Naive thymus-derived CD4-positive, alpha-beta T cell (primary cell): ENCODE data around the gene DDAH2. TPM values are rescaled to one million over a fixed set of nuclear protein-coding genes. Genes with fewer than 3 reads are reported as not detected.

Experiments used
- ATAC-seq: fragments of 150-1000 bp; cut with Tn5 transposase; 2 replicates; pipeline ENCODE4 v1.10.0; 2021; ENCODE audit warnings: mild to moderate bottlenecking, moderate library complexity
- CTCF ChIA-PET: fragments of 350-600 bp; sonication (Branson Sonifier 250); formaldehyde crosslinking; loops from one replicate; lab custom pipeline; 2021; ENCODE audit warnings: antibody characterized with exemption; lab: Charles Lee
- POLR2A ChIA-PET: fragments of 350-600 bp; sonication (Branson Sonifier 250); formaldehyde crosslinking; loops from one replicate; lab custom pipeline; 2021; ENCODE audit warnings: antibody characterized with exemption, inconsistent platforms; lab: Charles Lee
- DNase-seq, 9 donors: peaks; one replicate each; pipeline versions ENCODE4 v3.0.0 to v3.0.0-alpha.2; 2020 to 2022; ENCODE audit warnings: mixed read lengths in 1 of 9
- H3K27ac ChIP-seq: one replicate; pipeline ENCODE4 v1.7.0; 2013; ENCODE audit warnings: mild to moderate bottlenecking, low read depth, low read length, moderate library complexity
- H3K27me3 ChIP-seq, 2 donors: one replicate each; pipeline ENCODE4 v1.7.0; 2013; ENCODE audit warnings: low read length in 2 of 2, mild to moderate bottlenecking in 2 of 2, moderate library complexity in 2 of 2; ENCODE audit not compliant: control insufficient read depth in 2 of 2, insufficient read depth in 2 of 2
- H3K36me3 ChIP-seq, 3 experiments: 1 replicate in 2 of 3; 2 replicates in 1 of 3; pipeline ENCODE4 v1.7.0; 2013; ENCODE audit warnings: low read length in 3 of 3, mild to moderate bottlenecking in 3 of 3, moderate library complexity in 1 of 3; ENCODE audit not compliant: insufficient read depth in 3 of 3, control insufficient read depth in 2 of 3
- H3K4me1 ChIP-seq, 2 donors: one replicate each; pipeline ENCODE4 v1.7.0; 2013; ENCODE audit warnings: low read length in 2 of 2, mild to moderate bottlenecking in 2 of 2, moderate library complexity in 1 of 2; ENCODE audit not compliant: control insufficient read depth in 2 of 2, insufficient read depth in 2 of 2
- H3K4me3 ChIP-seq: 2 replicates; pipeline ENCODE4 v1.7.0; 2013; ENCODE audit warnings: mild to moderate bottlenecking, low read length
- H3K9me3 ChIP-seq, 3 experiments: 1 replicate in 2 of 3; 2 replicates in 1 of 3; pipeline ENCODE4 v1.7.0; 2013; ENCODE audit warnings: low read length in 3 of 3; ENCODE audit not compliant: control insufficient read depth in 2 of 3
- H3K27ac Mint-ChIP-seq, 9 donors: one replicate each; pipeline ENCODE4 v1.8.0; 2020 to 2022; ENCODE audit warnings: mixed read lengths in 9 of 9, mild to moderate bottlenecking in 8 of 9, moderate library complexity in 5 of 9, inconsistent platforms in 2 of 9
- H3K27me3 Mint-ChIP-seq, 5 donors: one replicate each; pipeline ENCODE4 v1.8.0; 2021 to 2022; ENCODE audit warnings: mixed read lengths in 5 of 5, mild to moderate bottlenecking in 1 of 5
- H3K36me3 Mint-ChIP-seq, 5 donors: one replicate each; pipeline ENCODE4 v1.8.0; 2020 to 2022; ENCODE audit warnings: mixed read lengths in 5 of 5, mild to moderate bottlenecking in 3 of 5, inconsistent platforms in 1 of 5
- H3K4me1 Mint-ChIP-seq, 7 donors: one replicate each; pipeline ENCODE4 v1.8.0; 2020 to 2022; ENCODE audit warnings: mixed read lengths in 7 of 7, mild to moderate bottlenecking in 3 of 7, inconsistent platforms in 1 of 7
- H3K4me3 Mint-ChIP-seq, 10 donors: one replicate each; pipeline ENCODE4 v1.8.0; 2020 to 2022; ENCODE audit warnings: mild to moderate bottlenecking in 10 of 10, mixed read lengths in 10 of 10, moderate library complexity in 6 of 10, inconsistent platforms in 2 of 10
- H3K9me3 Mint-ChIP-seq, 11 donors: one replicate each; pipeline ENCODE4 v1.8.0; 2020 to 2022; ENCODE audit warnings: mixed read lengths in 11 of 11, mild to moderate bottlenecking in 4 of 11, inconsistent platforms in 1 of 11, moderate library complexity in 1 of 11
- intact Hi-C, 2 donors: fragments of 100-400 bp; cut with micrococcal nuclease; formaldehyde crosslinking; loops; one replicate each; pipeline ENCODE4 v1.15.1; 2023
- polyA plus RNA-seq, 2 donors: library from polyadenylated mRNA; unstranded; fragments of 300-500 nt; fragmentation: Illumina TruSeq; gene quantifications; one replicate each; pipeline ENCODE4 v1.2.3, GENCODE V29; 2021
- total RNA-seq, 6 experiments: library from RNA in 5 of 6; stranded (reverse) in 5 of 6; gene quantifications; 1 replicate in 5 of 6; 2 replicates in 1 of 6; pipeline ENCODE4 v1.2.3 and lab custom pipeline; 2021 to 2026

The DDAH2 gene
- total and polyA plus RNA-seq, 7 experiments from 2014 or later = 4.9 to 31.4 (median 12.2) TPM

DNA sequence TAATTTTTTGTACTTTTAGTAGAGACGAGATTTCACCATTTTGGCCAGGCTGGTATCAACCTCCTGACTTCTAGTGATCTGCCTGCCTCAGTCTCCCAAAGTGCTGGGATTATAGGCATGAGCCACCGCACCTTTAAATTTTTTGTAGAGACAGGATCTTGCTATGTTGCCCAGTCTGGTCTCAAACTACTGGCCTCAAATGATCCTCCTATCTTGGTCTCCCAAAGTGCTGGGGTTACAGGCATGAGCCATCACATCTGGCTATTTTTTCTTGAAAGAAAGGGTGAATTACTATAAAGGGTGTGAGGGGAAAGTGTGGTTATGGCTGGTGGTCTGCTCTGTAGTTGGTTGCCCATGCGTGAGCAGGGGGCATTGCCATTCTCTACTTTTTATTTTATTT is 20.9 kb downstream of the DDAH2 start:
- Histone ChIP-seq H3K4me1 (peaks cover 7 to 13% of the 10 kb centered on the region in 2 donors), H3K27ac (no peak overlapping the region), H3K36me3 (no peaks in the 10 kb centered on the region), H3K4me3 (no peak overlapping the region), H3K9me3 (no peaks in the 10 kb centered on the region), H3K27me3 (no peaks in the 10 kb centered on the region)
- DNase-seq = no peak
- Mint-ChIP-seq H3K27me3 (peaks cover 0 to 14% (median 0%) of the 10 kb centered on the region in 5 donors), H3K36me3 (no peaks in the 10 kb centered on the region), H3K27ac (no peak overlapping the region), H3K4me1 (peaks cover 4 to 30% (median 19%) of the 10 kb centered on the region in 7 donors), H3K4me3 (no peak overlapping the region), H3K9me3 (peaks cover 0 to 3% (median 0%) of the 10 kb centered on the region in 11 donors)
- POLR2A ChIA-PET = no interaction called here
- intact Hi-C loops = loop anchor here in 1 of 2 donors (10.0 kb wide), 1 partner anchor 163 kb away; the partner anchor contains the start of genes ATP6V1G2, DDX39B and NFKBIL1
- CTCF ChIA-PET = no interaction called here
- no peak for ATAC-seq

DNA sequence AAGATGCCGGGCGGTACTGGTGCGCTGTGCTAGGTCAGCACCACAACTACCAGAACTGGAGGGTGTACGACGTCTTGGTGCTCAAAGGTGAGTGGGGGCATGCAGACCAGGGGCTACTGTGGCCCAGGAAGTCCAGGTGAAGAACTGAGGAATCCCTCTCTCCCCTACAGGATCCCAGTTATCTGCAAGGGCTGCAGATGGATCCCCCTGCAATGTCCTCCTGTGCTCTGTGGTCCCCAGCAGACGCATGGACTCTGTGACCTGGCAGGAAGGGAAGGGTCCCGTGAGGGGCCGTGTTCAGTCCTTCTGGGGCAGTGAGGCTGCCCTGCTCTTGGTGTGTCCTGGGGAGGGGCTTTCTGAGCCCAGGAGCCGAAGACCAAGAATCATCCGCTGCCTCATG is 21.4 kb downstream of the DDAH2 start:
- ATAC-seq (no peak), DNase-seq (no peak)
- no peak overlapping the region for H3K27ac ChIP-seq
- Mint-ChIP-seq H3K27me3 (peaks cover 0 to 11% (median 0%) of the 10 kb centered on the region in 5 donors), H3K4me1 (peaks cover 4 to 27% (median 19%) of the 10 kb centered on the region in 7 donors), H3K4me3 (no peak overlapping the region), H3K9me3 (peaks cover 0 to 3% (median 0%) of the 10 kb centered on the region in 11 donors), H3K36me3 (no peaks in the 10 kb centered on the region), H3K27ac (no peak overlapping the region)
- no peak overlapping the region for H3K4me3 ChIP-seq
- intact Hi-C loops = loop anchor here in 1 of 2 donors (10.0 kb wide), 1 partner anchor 163 kb away; the partner anchor contains the start of genes ATP6V1G2, DDX39B and NFKBIL1
- H3K4me1 ChIP-seq = peaks cover 7 to 13% of the 10 kb centered on the region in 2 donors
- no peaks in the 10 kb centered on the region for H3K27me3 ChIP-seq
- CTCF ChIA-PET = no interaction called here
- H3K9me3 ChIP-seq = no peaks in the 10 kb centered on the region
- POLR2A ChIA-PET = no interaction called here
- H3K36me3 ChIP-seq = peaks cover 0 to 4% (median 0%) of the 10 kb centered on the region in 3 experiments

DNA sequence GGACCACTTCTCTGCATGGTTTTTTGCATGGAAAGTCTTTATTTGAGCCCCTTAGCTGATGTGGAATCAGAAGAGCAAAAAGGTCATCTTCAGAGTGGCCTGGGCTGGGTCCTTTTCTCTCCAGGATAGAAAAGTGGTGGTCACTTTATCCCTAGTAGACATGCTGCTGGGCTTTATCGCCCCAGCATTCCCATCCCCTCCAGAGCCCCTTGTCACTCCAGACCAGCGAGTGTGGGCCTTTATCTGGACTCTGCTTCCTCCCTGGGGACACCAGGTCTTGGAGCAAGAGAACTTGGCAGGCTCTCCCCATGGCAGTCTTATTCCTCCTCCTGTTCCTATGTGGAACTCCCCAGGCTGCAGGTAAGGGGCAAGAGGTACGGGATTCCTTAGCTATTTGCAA is 22.5 kb downstream of the DDAH2 start, which contains the start of gene LY6G6F:
Gene LY6G6F, plus strand, starts transcription at position 268 of the 400 bp plus-strand sequence. Its CDS starts 41 bp downstream, at position 309.
- Histone ChIP-seq H3K36me3 (peaks cover 0 to 8% (median 0%) of the 10 kb centered on the region in 3 experiments), H3K4me1 (peaks cover 15 to 23% of the 10 kb centered on the region in 2 donors), H3K9me3 (no peaks in the 10 kb centered on the region), H3K4me3 (no peak within 1 kb of the TSS), H3K27ac (no peak within 1 kb of the TSS), H3K27me3 (no peaks in the 10 kb centered on the region)
- no peak for ATAC-seq
- POLR2A ChIA-PET = interaction anchor here (0.6 kb wide), 1 partner anchor 8 kb away, joined by 4 read pairs; no protein-coding TSS in a partner anchor
- Mint-ChIP-seq H3K4me3 (no peak within 1 kb of the TSS), H3K27me3 (peaks cover 0 to 5% (median 0%) of the 10 kb centered on the region in 5 donors), H3K36me3 (no peaks in the 10 kb centered on the region), H3K4me1 (peaks cover 8 to 26% (median 23%) of the 10 kb centered on the region in 7 donors), H3K9me3 (peaks cover 0 to 3% (median 0%) of the 10 kb centered on the region in 11 donors), H3K27ac (peak within 1 kb of the TSS in 1 of 9 donors; percentile 59)
- intact Hi-C loops = loop anchor here in 1 of 2 donors (10.0 kb wide), 1 partner anchor 162 kb away; the partner anchor contains the start of genes ATP6V1G2, DDX39B and NFKBIL1
- CTCF ChIA-PET = interaction anchor here (0.9 kb wide), 1 partner anchor 8 kb away, joined by 4 read pairs; no protein-coding TSS in a partner anchor
- no peak for DNase-seq

DNA sequence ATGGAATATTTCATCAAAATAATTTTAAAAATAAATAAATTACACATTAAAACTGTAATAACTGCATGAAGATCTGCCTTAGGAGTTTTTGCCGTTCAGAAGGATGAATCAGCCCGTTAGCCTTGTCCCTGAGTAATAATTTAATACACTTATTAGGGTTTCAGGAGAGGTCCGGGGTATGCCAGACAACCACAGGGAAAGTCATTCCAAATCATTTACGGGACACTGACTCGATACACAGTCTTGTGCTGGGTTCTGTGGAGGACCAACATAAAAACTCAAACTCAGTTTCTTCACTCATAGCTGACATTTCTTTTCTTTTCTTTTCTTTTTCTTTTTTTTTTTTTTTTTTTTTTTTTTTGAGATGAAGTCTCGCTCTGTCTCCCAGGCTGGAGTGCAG is 23.2 kb downstream of the DDAH2 start:
- ATAC-seq (no peak), DNase-seq (no peak)
- Mint-ChIP-seq H3K36me3 (peaks cover 0 to 3% (median 0%) of the 10 kb centered on the region in 5 donors), H3K27ac (no peak overlapping the region), H3K27me3 (peaks cover 0 to 5% (median 0%) of the 10 kb centered on the region in 5 donors), H3K9me3 (peaks cover 0 to 3% (median 0%) of the 10 kb centered on the region in 11 donors), H3K4me3 (no peak overlapping the region), H3K4me1 (peaks cover 14 to 28% (median 24%) of the 10 kb centered on the region in 7 donors)
- H3K36me3 ChIP-seq = peaks cover 0 to 8% (median 0%) of the 10 kb centered on the region in 3 experiments
- H3K27ac ChIP-seq = no peak overlapping the region
- peaks cover 18 to 23% of the 10 kb centered on the region in 2 donors for H3K4me1 ChIP-seq
- H3K4me3 ChIP-seq = no peak overlapping the region
- H3K27me3 ChIP-seq = no peaks in the 10 kb centered on the region
- CTCF ChIA-PET = interaction anchor here (0.9 kb wide), 1 partner anchor 9 kb away, joined by 4 read pairs; no protein-coding TSS in a partner anchor
- intact Hi-C loops = loop anchor here in 1 of 2 donors (10.0 kb wide), 1 partner anchor 161 kb away; the partner anchor contains the start of genes ATP6V1G2, DDX39B and NFKBIL1
- POLR2A ChIA-PET = interaction anchor here (0.6 to 0.7 kb wide), 2 partner anchors 9 kb away, joined by 3 to 4 read pairs; no protein-coding TSS in a partner anchor
- no peaks in the 10 kb centered on the region for H3K9me3 ChIP-seq

DNA sequence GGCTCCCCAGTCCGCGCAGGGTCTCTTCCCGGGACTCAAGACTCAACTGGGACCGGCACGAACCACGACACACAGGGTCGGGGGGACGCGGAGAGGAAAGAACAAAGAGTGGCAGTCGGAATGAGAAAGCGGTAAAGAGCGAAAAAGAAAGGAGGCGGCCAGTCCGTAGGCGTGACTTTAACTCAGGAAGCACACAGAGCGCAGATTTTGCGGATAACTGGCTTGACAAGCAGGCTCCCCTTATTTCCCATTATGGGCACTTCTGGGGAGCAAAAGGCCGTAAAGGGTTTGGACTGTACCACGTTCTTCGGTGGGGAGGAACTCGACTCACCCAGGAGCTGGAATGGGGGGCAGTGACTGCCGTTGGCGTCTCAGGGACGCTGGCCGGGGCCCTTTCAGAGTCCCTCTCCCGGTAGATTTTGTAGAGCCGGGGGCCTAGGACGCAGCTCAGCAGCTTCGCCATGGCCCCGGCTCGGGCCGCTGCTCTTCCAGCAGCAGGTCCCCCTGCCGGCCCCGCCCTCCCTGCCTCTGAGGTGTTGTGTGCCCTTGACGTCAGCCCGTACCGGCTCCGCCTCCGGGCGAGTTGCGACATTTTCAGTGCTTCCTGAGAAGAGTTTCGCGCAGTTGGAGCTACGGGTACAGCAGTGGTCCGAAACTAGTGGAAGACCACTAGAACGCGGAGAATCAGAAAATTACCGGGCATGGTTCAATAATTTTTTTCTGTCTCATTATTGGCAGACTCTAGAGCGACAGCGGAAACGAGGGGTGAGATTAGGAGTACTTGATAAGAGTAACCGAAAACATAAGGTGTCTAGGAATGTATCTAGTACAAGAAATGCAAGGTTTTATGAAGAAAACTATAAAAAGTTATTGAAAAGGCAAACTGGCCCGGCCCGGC is 26.0 kb downstream of the DDAH2 start, which contains the start of gene ABHD16A:
Gene ABHD16A, minus strand, starts transcription at position 506 of the 898 bp plus-strand sequence. Its CDS starts 43 bp downstream, at position 463.
- ChIA-PET CTCF (interaction anchor here (1.4 kb wide), 1 partner anchor 9 kb away, joined by 5 read pairs; no protein-coding TSS in a partner anchor), POLR2A (interaction anchor here (0.6 to 2.7 kb wide), 30 partner anchors 9 to 1268 kb away, joined by 3 to 19 read pairs (median 4); partner anchors contain the start of genes BAG6, C6orf47, GPANK1 and HSPA1A)
- Histone ChIP-seq H3K36me3 (peaks cover 0 to 19% (median 0%) of the 10 kb centered on the region in 3 experiments), H3K27ac (peak within 1 kb of the TSS; percentile 98), H3K27me3 (no peaks in the 10 kb centered on the region), H3K9me3 (no peaks in the 10 kb centered on the region), H3K4me3 (peak within 1 kb of the TSS; percentile 98), H3K4me1 (peaks cover 21 to 28% of the 10 kb centered on the region in 2 donors)
- DNase-seq = peak; percentile 93 to 97 (median 96)
- peak; percentile 95 for ATAC-seq
- Mint-ChIP-seq H3K4me1 (peaks cover 15 to 38% (median 30%) of the 10 kb centered on the region in 7 donors), H3K4me3 (peak within 1 kb of the TSS; percentile 92 to 100 (median 98)), H3K9me3 (no peaks in the 10 kb centered on the region), H3K36me3 (peaks cover 0 to 4% (median 3%) of the 10 kb centered on the region in 5 donors), H3K27me3 (peaks cover 0 to 2% (median 0%) of the 10 kb centered on the region in 5 donors), H3K27ac (peak within 1 kb of the TSS; percentile 95 to 98 (median 97))
- intact Hi-C loops = loop anchor here (1.0 to 10.0 kb wide), 13 partner anchors 22 to 427 kb away; partner anchors contain the start of genes BAG6 (in 2 of the 2), DDX39B (in 2 of the 2), PRRC2A (in 2 of the 2) and ATP6V1G2 (in 1 of the 2)
